HG03175 (cell line): ENCODE data around the gene VSNL1.

Source experiments
- ATAC-seq: cut with Tn5 transposase; IDR thresholded peaks from one replicate; pipeline ENCODE4 v1.9.1; 2021; ENCODE audit warnings: mild to moderate bottlenecking, moderate library complexity; ENCODE audit not compliant: unreplicated experiment

Gene VSNL1

GRCh38 chr2:17579605-17580318, 39.3 kb downstream of the VSNL1 start:
- ATAC-seq, result no peak

- no peak for ATAC-seq
Observed at GRCh38 chr2:17580319-17580715, 39.8 kb downstream of the VSNL1 start.

- ATAC-seq, result no peak
Observed at GRCh38 chr2:17581831-17582230, 41.3 kb downstream of the VSNL1 start.

- no peak for ATAC-seq
Observed at GRCh38 chr2:17583166-17583565, 42.7 kb downstream of the VSNL1 start.

- no peak for ATAC-seq
Observed at GRCh38 chr2:17583646-17584045, 43.1 kb downstream of the VSNL1 start.

- no peak for ATAC-seq
Observed at GRCh38 chr2:17584689-17585088, 44.2 kb downstream of the VSNL1 start.

- no peak for ATAC-seq
Observed at GRCh38 chr2:17587469-17587868, 47.0 kb downstream of the VSNL1 start.

GRCh38 chr2:17588031-17588430, 47.5 kb downstream of the VSNL1 start:
- no peak for ATAC-seq

GRCh38 chr2:17589406-17590035, 49.0 kb downstream of the VSNL1 start:
- no peak for ATAC-seq

- ATAC-seq, result no peak
Observed at GRCh38 chr2:17590342-17590911, 49.9 kb downstream of the VSNL1 start.

- ATAC-seq, result no peak
Observed at GRCh38 chr2:17591846-17592245, 51.4 kb downstream of the VSNL1 start.

GRCh38 chr2:17592731-17593409, 52.4 kb downstream of the VSNL1 start:
- ATAC-seq, result no peak

GRCh38 chr2:17593445-17593840, 52.9 kb downstream of the VSNL1 start:
- no peak for ATAC-seq

GRCh38 chr2:17593841-17594491, 53.5 kb downstream of the VSNL1 start:
- no peak for ATAC-seq

GRCh38 chr2:17594533-17595401, 54.3 kb downstream of the VSNL1 start:
- no peak for ATAC-seq

GRCh38 chr2:17599617-17600016, 59.1 kb downstream of the VSNL1 start:
- ATAC-seq, result no peak

- ATAC-seq, result no peak
Observed at GRCh38 chr2:17600556-17601204, 60.2 kb downstream of the VSNL1 start.

- no peak for ATAC-seq
Observed at GRCh38 chr2:17604050-17604449, 63.6 kb downstream of the VSNL1 start.

- ATAC-seq, result no peak
Observed at GRCh38 chr2:17605696-17606095, 65.2 kb downstream of the VSNL1 start.

GRCh38 chr2:17606851-17607250, 66.4 kb downstream of the VSNL1 start:
- ATAC-seq, result no peak
